Hematopoietic multipotent progenitor cell treated with erythropoietin and hydrocortisone succinate and interleukin-3 and kit ligand, for 17 days (in vitro differentiated cells): ENCODE results near the gene BBOX1.
"Not testable (repeated sequence)": the region's sequence is repeated elsewhere in the genome, so short reads cannot be mapped to it uniquely, and the experiment has no call there.

Source experiments
- DNase-seq: peaks from one replicate; pipeline ENCODE4 v3.0.0-alpha.2; 2015; ENCODE audit warnings: low spot score

BBOX1 gene

DNA sequence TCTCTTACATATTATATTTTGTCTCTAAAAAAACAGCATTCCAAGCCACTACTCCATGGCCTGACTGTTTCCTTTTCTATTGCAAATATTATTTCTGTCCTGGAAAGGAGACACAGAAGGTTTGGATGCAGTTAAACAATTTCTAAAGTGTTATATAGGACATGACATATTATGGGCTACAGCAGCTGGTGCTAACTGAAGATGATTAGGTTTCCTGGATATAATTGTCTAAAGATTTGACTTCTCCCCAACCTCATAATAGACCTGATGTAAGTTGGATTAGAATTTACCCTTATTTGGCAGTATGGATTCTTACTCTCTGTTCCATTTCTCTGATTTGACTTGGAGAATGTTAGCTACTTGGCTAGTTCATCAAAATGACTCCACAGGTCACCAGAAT is 90.2 kb downstream of the BBOX1 start:
- no peak for DNase-seq

DNA sequence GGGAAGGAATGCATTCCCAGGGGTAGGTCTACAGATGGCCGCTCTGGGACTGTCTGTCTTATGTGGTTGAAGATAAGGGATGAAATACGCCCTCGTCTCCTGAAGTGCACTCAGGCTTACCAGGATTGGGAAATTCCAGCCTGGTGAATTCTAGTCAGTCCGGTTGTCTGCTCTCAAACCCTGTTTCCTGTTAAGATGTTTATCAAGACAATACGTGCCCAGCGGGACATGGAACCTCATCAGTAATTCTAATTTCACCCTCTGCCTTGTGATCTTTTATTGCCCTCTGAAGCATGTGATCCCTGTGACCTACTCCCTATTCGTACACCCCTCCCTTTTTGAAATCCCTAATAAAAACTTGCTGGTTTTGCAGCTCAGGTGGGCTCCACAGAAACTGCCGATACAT is 95.3 kb downstream of the BBOX1 start:
- not testable (repeated sequence) for DNase-seq

DNA sequence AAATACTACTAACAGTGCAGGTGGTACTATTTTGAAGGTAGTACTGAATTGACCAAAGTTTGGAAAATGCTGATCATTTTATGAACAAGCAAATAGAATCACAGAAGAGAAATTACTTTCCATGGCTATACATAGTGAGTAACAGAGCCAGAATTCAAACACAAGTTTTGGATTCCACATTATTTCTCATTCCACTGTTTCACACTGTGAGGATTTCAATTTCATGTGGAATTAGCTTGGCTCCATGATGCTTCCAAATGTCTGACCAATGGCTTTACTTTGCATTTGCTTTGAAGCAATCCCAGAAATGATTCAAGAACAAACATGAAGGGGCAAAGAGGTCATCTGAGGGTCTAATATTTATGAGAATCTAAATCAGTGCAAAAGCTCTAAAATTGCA is 98.1 kb downstream of the BBOX1 start:
- DNase-seq: no peak

DNA sequence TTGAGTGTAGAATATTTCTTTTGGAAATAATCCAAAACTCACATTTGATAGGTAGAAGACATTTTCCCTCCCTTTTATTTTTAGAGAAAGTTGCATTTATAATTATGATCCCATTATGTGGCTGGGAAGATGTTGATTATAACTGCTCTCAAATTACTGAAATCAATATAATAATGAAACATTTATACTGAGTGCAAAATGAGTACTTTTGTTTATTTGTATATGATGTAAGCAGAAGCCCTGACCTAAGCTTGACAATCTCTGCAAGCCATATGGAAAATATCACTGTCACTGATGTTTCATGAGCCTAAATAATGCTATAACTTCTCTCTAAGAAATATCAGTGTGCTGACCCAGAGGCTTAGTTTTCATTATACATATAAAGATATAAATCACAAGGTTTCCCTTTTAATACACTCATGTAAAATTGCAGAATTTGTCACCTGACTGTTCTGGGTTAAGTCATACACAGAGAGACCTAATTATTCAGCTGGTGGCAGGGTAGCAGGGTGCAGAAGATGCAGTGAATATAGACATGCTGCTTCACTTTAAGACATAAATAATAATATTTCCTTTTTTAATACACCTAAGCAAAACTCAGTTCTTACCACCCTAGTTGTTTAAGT is 99.2 kb downstream of the BBOX1 start:
- no peak for DNase-seq

DNA sequence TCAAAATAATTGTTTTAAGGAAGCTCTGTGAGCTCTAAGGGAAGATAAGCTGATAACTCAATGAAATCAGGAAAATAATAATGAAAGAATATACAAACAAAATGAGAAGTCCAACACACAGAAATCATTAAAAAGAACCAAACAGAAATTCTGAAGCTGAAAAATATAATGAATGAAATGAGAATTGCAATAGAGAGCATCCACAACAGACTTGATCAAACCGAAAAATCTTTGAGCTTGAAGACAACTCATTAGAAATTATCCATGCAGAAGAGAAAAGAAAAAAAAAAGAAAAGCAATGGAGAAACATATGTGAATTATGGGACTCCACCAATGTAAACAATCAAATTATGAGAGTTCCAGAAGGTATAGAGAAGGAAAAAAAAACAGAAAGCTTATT is 101.0 kb downstream of the BBOX1 start:
- no peak for DNase-seq

DNA sequence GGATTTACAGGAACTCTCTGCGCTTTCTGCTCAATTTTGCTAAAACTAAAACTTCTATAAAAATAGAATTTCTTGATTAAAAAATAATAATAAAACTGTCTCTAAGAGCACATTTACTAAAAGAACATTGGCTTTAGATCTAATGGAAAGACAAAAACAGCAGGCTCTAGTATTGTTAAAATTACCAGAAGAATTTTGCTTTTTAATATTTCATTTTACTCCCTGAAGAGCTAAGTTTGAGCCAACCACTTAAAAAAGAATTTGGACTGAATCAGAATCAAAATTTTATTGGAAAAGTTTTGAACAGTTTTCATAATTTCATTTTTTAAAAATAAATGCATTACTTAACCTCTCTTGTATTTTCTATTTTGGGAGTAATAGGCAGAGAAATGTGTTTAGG is 107.3 kb downstream of the BBOX1 start:
- DNase-seq: no peak

DNA sequence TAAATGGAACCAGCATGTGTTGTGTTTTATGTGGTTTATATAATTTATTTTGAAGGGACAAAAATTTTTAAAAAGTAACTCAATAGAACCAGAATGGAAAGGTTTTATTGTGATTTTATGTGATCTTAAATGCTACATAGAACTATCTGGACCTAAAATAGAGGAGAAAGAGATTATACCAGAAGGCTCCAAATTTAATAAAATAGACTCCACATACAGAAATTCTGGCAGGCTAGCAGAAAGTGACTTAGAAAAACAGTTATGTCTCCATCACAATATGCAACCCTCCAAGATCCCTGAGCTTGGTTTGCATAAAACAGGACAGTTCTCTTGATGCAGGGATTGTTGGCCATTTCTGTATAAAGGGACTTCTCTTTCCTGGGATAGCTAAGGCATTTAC is 107.9 kb downstream of the BBOX1 start:
- DNase-seq: no peak

DNA sequence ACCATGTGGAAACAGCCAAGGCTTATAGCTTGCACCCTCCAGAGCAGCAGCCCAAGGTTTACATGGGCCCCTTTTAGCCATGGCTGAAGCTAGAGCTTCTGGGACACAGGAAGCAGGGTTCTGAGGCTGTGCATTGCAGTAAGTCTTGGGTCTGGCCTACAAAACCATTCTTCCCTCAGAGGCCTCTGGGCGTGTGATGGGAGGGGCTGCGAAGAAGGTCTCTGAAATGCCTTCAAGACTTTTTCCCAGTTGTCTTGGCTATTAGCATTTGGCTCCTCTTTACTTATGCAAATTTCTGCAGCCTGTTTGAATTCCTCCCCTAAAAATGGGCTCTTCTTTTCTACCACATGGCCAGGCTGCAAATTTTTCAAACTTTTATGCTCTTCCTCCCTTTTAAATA is 109.5 kb downstream of the BBOX1 start:
- no peak for DNase-seq

DNA sequence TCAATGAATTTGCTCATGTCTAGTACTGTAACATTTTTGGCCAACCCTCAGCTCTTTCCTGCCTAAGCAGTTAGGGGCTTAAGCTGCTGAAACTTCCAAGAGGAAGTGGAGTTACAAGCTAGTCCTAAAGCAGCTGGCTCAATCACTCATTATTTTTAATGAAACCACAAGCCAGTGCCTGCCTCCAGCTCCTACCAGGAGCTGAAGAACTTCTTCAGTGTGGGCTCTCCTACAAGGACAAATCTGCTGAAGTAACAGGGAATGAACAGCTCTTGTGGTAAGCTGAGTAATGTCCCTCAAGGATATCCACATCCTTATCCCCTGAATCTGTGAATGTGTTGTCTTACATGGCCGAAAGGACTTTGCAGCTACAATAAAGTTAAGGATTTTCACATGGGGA is 112.5 kb downstream of the BBOX1 start:
- no peak for DNase-seq

DNA sequence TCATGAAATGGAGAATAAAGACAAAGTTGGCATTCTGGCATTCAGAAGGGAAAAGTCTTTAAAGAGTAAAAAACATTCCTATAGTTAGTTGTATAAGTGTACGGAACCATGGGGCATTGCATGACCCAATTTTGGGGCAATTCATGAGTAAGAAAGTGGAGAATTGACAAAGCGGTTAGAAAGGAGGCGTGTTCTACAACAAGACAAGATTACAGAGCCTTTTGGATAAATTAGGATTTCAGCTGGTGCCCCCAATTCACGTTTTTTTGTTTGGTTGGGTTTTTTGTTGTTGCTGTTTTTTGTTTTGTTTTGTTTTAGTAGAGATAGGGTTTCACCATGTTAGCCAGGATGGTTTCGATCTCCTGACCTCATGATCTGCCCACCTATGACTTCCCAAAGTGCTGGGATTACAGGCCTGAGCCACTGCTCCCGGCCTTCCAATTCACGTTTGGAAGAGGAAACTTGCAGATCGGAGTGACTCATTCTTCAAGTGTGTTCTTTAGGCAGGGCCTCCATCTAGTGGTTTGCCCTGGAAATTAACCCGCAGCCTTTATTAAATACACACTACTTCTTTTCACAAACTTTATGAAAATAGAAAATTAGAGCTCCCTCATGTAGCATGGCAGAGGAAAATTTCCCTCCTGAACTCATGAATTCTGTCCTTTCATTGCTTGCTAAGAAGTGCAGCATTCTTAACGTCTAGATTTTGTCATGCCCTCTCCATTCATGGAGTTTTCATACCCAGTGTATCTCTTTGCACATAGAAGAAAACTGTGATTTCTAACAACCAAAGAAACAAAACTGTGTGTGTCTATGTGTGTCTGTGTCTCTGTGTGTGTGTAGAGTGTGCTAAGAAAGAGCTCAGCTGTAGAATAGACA is 118.1 kb downstream of the BBOX1 start:
- DNase-seq: no peak

DNA sequence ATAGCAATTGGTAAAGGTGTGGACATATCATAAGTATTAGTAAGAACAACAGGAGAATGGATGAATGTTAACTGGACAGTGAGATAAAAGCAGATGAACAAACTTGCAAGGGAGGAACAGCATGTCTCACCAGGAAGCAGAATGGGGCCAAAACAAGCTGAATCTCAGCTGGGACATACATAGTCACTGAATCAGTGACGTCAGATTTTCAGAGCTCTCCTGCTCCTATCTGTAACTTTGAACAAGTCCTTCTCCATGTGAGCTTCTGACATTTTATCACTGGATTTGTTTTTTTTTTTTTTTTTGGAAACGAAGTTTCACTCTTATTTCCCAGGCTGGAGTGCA is 118.7 kb downstream of the BBOX1 start:
- DNase-seq: no peak

DNA sequence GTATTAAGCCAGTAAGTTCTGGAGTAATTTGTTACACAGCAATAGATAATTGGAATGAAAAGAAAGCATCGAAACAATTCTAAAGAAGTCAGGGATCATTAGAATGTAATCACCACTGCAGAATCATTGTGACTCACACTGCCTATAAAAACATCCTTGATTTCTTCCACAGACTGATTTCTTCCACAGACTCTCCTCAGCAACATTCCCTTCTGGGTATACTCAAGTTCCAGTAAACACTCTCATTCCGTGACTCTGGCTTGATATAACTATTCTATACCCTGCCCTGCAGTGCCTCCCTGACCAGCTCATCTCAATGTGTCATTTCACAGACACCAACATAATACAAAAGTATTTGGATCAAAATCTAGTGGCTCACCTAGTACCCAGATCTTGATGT is 120.5 kb downstream of the BBOX1 start:
- no peak for DNase-seq

DNA sequence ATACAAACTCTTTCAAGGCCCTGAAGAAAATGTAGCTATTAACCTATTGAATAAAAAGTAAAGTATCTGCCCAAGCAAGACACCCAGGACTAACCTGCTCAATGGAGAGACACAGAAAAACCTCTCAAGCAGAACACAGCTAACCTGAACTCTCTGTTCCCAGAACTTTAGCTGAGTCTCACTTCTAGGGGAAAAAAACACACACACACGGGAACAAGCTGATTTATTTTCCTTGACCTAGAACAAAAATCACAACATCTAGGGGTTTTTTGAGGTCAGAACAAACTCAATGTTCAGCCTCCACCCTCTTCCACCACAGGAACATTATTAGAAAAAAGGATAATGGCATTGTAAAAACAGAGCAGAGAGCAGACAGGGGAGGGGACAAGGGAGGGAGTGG is 121.6 kb downstream of the BBOX1 start:
- no peak for DNase-seq

DNA sequence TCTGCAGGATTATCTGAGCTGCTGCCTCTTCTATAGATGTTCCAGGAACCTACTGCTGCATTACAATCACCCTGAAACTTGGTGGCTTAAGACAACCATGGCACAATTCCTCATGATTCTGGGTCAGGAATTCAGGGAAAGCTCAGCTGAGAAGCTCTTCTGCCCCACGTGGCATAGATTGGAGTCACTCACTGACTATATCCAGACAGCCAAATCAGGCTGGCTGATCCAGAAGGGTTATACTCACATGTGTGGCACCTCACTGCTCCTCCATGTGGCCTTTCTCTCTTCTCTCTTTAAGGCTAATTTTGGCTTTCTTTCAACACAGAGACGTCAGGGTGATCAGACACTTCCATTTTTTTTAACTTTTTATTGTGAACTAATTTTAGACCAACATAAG is 125.5 kb downstream of the BBOX1 start:
- DNase-seq: no peak

DNA sequence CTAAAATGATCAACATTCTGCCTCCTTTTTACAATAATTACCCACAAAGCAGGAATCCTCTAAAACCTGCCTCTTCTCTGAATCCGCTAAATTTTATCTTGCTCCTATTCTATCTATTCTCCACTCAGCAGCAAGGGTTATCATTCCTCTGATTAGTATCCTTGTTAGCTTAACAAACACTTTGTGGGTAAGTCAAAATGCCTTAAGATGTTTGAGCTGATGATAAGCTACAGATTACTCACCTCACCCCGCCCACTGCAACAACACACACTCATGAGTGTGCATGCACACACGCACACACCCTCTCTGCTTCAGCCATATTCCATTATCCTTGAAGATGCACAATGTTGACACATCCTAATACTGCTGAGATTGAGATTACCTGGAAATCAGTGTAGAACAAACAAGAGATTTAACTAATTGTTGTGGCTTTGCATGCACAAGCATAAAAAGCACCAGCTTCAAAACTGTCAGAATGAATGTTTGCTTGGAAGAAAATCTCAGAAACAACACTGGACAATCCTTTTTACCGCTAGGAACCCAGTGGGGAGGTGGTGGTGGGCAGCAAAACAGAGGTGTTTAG is 130.9 kb downstream of the BBOX1 start:
- no peak for DNase-seq

DNA sequence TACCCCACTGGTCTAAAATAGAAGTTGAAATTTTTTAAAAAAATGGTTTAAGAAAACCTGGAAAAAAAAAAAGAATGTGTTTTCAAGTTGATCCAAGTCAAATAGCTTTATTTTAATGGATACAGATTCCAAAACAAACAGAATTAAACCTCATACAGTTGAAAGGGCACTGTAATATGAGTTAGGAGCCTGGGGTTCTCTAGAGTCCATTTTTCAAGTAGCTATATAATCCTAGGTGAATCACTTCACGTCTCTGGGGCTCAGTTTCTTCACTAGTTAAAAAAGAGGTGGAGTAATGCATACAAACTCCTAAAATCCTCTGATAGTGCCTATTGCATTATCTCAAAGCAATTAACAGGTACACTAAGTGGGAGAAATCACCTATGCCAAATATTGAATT is 132.9 kb downstream of the BBOX1 start:
- DNase-seq: no peak

DNA sequence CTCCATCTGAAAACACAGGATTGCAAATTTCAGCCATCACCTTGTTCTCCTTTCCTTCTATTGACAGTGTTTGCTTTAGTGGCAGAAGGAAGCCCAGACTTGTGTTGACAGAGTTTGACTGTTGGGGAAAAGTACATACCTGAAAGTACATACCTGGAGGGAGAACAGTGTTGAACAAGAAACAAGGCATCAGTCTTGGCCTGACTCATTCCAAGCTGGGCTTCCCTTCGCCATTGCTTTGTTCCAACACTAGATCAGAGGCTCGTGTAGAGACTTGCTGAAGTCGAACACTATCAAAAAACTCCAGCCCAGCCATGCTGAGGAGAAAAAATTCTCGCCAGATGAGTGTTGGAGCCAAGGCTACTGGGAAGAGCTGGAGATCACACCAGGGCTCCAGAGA is 133.4 kb downstream of the BBOX1 start:
- no peak for DNase-seq

DNA sequence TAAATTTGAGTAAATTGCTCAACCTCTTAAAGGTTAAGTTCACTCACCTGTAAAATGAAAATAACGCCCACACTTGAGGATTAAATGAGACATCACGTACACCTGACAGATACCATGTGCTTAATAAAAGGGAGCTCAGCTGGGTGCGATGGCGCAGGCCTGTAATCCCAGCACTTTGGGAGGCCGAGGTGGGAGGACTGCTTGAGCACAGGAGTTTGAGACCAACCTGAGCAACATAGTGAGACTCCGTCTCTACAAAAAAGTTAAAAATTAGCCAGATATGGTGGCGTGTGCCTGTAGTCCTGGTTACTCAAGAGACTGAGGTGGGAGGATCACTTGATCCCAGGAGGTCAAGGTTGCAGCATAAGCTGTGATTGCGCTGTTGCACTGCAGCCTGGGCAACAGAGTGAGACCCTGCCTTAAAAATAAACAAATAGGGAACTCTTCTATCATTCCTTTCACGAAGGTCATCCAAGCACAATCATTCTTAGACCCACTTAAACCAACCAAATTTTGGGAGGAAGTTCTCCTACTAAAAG is 134.1 kb downstream of the BBOX1 start:
- DNase-seq: no peak

DNA sequence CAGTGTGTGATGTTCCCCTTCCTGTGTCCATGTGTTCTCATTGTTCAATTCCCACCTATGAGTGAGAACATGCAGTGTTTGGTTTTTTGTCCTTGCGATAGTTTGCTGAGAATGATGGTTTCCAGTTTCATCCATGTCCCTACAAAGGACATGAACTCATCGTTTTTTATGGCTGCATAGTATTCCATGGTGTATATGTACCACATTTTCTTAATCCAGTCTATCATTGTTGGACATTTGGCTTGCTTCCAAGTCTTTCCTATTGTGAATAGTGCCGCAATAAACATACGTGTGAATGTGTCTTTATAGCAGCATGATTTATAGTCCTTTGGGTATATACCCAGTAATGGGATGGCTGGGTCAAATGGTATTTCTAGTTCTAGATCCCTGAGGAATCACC is 134.9 kb downstream of the BBOX1 start:
- DNase-seq: not testable (repeated sequence)
